ENCODE results near the gene SLC7A5. TPM values are rescaled to one million over a fixed set of nuclear protein-coding genes. Genes with fewer than 3 reads are reported as not detected.

The SLC7A5 gene
- total and polyA plus RNA-seq, 2 of the 13 experiments (the other 11 are each of a cell fraction or from before 2014, with no cell fraction given), result 79.6 to 155 TPM

DNA sequence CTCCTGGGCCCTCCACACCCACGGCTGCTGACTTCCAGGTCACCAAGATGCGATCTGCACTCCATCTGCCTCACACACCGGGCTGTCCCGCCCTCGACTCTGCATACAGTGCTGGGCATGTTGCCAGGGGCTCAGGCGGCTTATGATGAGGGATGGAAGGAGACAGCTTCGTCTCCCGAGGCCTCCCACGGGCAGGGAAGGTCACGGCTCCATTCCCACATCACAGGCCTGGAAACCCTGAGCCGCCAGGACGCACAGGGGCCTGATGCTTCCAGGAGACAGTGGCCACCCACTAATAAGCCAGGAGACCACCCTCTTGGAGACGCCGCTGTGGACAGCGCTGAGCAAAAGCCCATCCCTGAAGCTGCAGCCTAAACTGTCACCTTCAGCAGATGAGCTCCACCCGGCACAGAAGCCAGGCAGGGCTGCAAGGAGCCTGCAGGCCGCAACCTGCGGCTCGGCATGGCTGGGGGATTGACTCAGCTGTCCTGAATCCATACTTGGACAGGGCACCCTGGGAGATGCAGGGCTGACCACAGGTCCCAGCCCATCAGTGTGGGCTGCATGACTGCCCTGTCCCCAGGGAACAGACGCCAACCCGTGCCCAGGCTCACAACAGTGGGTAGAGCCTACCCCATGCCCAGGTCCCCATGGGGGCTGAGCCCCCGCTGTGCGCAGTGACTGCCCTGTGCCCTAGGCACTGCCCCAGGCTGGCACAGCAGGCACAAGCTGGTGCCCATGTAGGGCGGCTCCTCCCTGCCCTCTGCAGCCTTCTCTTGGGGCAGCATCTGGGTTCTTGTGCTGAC, 34.4 kb downstream of the SLC7A5 start:
- BruUV-seq (replicated peaks), result no TSS peak
- no peak overlapping the region for H3K27ac ChIP-seq (ENCODE audit: extremely low read length, insufficient read depth, low read length)
- DNase-seq (ENCODE audit: low spot score) (no peak), FAIRE-seq (no peak), ATAC-seq (no peak)
- WGBS (ENCODE audit: low lambda C conversion rate), result 89% methylated on average over 15 of the region's 24 CpGs
- no peaks in the 10 kb centered on the region for H3K9me3 ChIP-seq (ENCODE audit: low read length)
- no peaks in the 10 kb centered on the region; the same call in 1 of the 2 replicates for H4K20me1 ChIP-seq (ENCODE audit: insufficient read depth, low read length)
- TF ChIP-seq HNRNPL (IDR thresholded peaks at IDR 0.05; ENCODE audit: low read depth, low read length) (peak; percentile 92), POLR2AphosphoS2 (IDR thresholded peaks at IDR 0.05; ENCODE audit: low read depth, low read length) (peak; percentile 55; the same call in 1 of the 2 replicates), MAFG (CRISPR knock-in tag; IDR thresholded peaks at IDR 0.05) (0 out of 2 replicates have a peak, but pooled peaks have one; percentile 40), NFIB (CRISPR knock-in tag; IDR thresholded peaks at IDR 0.05; ENCODE audit: borderline replicate concordance) (0 out of 2 replicates have a peak, but pooled peaks have one; percentile 24), TRIM24 (CRISPR knock-in tag; IDR thresholded peaks at IDR 0.05) (no peak), AGO2 (optimal IDR thresholded peaks at IDR 0.05; ENCODE audit: low read depth, low read length) (peak; percentile 90), NFRKB (IDR thresholded peaks at IDR 0.05) (no peak), RBFOX2 (IDR thresholded peaks at IDR 0.05; ENCODE audit: low read depth, low read length) (0 out of 2 replicates have a peak, but pooled peaks have one; percentile 34), RBM22 (optimal IDR thresholded peaks at IDR 0.05; ENCODE audit: low read length) (peak; percentile 89), RBM39 (IDR thresholded peaks at IDR 0.05; ENCODE audit: low read depth, low read length, poor library complexity, severe bottlenecking) (peak; percentile 43), RFXAP (CRISPR knock-in tag; IDR thresholded peaks at IDR 0.05; ENCODE audit: borderline replicate concordance) (no peak)
- TF ChIP-seq, protein P1, sequence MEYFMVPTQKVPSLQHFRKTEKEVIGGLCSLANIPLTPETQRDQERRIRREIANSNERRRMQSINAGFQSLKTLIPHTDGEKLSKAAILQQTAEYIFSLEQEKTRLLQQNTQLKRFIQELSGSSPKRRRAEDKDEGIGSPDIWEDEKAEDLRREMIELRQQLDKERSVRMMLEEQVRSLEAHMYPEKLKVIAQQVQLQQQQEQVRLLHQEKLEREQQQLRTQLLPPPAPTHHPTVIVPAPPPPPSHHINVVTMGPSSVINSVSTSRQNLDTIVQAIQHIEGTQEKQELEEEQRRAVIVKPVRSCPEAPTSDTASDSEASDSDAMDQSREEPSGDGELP (IDR thresholded peaks at IDR 0.05; ENCODE audit: borderline replicate concordance, low read depth), result no peak
- TF ChIP-seq, protein P2, sequence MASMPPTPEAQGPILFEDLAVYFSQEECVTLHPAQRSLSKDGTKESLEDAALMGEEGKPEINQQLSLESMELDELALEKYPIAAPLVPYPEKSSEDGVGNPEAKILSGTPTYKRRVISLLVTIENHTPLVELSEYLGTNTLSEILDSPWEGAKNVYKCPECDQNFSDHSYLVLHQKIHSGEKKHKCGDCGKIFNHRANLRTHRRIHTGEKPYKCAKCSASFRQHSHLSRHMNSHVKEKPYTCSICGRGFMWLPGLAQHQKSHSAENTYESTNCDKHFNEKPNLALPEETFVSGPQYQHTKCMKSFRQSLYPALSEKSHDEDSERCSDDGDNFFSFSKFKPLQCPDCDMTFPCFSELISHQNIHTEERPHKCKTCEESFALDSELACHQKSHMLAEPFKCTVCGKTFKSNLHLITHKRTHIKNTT (CRISPR knock-in tag; IDR thresholded peaks at IDR 0.05), result no peak
- ChIA-PET POLR2A (no interaction called here), CTCF (ENCODE audit: low intra/inter-chr PET ratio, low total read pairs) (no interaction called here)
- peaks cover 88 to 96% of the 10 kb centered on the region in 2 experiments for H3K36me3 ChIP-seq (replicated peaks in 1 of 2; ENCODE audit: control insufficient read depth in 1 of 2, insufficient read depth in 2 of 2, low read length in 2 of 2)
- in situ Hi-C loops (cut with HindIII; ENCODE audit: extremely low pct_ligation_motif_present, low pct_unique_long_range_greater_than_20kb), result no loop called here
- H3K27me3 ChIP-seq (ENCODE audit: control insufficient read depth in 1 of 2, insufficient read depth in 2 of 2, low read length in 2 of 2), result no peaks in the 10 kb centered on the region
- no peak overlapping the region for H3K9ac ChIP-seq (ENCODE audit: insufficient read depth, low read depth, low read length)
- H3K79me2 ChIP-seq (ENCODE audit: insufficient read depth, low read length), result no peaks in the 10 kb centered on the region
- no peak overlapping the region for H3K4me3 ChIP-seq (replicated peaks in 1 of 3; ENCODE audit: insufficient read depth in 1 of 3, low read depth in 2 of 3, low read length in 3 of 3)
- H3K4me2 ChIP-seq (ENCODE audit: low read depth, low read length), result no peak overlapping the region
- H3K4me1 ChIP-seq (ENCODE audit: insufficient read depth, low read length), result peaks cover 16% of the 10 kb centered on the region
- intact Hi-C loops (cut with micrococcal nuclease; ENCODE audit: unreplicated experiment), result no loop called here
- no peak overlapping the region for H2AFZ ChIP-seq (ENCODE audit: low read length)
